Tongue (tissue), 2 donors: Measurements from ENCODE around the gene VWA5B1. TPM values are rescaled to one million over a fixed set of nuclear protein-coding genes. Genes with fewer than 3 reads are reported as not detected.

Experiments used
- DNase-seq: peaks from one replicate; pipeline ENCODE4 v3.0.0-alpha.2; 2015
- total RNA-seq: library from RNA; depleted of rRNA; stranded (reverse); fragments of >200 nt; gene quantifications from one replicate; pipeline ENCODE4 v1.2.3, GENCODE V29; 2014

The VWA5B1 gene
- total RNA-seq, 1 donor from 2014 or later: 0.31 TPM

DNA sequence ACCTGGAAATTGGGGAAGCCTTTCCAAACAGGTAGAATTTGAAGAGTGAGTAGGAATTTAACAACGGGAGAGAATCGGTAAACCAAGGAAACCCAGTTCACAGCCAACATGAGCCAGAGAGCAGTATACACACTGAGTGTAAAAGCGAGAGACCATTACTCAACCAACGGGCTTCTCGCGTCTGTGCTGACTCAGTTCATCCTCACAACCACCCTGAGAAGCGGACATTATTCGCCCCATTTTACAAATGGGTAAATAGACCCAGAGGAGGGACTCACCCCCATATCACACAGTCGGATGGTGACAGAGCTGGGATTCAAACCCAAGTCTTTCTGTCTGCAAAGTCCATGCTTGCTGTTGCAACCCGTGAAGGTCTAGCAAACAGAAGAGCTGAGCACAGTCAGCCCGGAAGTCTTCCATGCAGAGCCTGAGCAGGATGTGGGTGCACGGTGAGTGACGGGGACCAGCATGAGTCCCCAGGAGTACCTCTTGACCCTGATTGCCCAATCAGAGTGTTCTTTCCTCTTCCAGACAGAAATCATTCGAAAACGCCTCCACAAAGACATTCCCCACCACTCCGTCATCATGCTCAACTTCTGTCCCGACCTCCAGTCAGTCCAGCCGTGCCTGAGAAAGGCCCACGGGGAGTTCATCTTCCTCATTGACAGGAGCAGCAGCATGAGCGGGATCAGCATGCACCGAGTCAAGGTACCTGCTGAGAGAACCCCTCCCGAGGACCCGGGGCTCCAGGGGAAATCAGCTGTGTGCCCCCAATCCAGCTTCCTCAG is 32.3 kb downstream of the VWA5B1 start:
- DNase-seq: no peak

- DNase-seq: no peak
Observed at GRCh38 chr1:20323613-20323920, 32.9 kb downstream of the VWA5B1 start.

- no peak for DNase-seq
Observed at GRCh38 chr1:20324704-20325406, 34.2 kb downstream of the VWA5B1 start.

GRCh38 chr1:20325407-20325843 is 34.8 kb downstream of the VWA5B1 start:
- no peak for DNase-seq

DNA sequence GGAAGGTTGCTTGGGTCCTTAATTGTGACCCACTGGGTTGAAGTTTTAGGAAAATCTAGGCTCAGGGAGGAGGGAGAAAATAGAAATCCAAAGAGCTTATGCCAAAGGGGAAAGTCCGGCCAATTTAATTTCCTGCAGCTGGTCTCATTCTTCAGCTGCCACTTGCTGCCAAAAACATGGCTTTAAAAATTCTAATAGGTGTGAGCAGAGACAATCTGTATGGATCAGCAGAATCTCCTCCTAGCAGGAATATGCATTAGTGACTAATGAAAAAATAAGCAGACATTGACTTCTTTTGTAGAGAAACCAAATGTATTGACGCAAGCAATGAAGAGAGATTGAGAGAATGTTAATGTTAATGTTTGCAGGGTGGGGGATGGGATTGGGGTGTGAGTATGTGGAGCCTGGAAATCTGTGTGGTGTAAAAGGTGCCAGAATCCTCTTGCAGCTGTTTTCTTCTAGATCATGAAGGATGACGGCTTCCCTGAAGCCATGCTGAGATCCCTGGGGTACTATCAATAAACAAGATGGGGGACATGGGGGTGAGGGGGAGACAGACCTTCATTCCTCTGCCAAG is 35.3 kb downstream of the VWA5B1 start:
- DNase-seq: peak; percentile 88

GRCh38 chr1:20327467-20327866 is 36.8 kb downstream of the VWA5B1 start:
- DNase-seq: no peak

DNA sequence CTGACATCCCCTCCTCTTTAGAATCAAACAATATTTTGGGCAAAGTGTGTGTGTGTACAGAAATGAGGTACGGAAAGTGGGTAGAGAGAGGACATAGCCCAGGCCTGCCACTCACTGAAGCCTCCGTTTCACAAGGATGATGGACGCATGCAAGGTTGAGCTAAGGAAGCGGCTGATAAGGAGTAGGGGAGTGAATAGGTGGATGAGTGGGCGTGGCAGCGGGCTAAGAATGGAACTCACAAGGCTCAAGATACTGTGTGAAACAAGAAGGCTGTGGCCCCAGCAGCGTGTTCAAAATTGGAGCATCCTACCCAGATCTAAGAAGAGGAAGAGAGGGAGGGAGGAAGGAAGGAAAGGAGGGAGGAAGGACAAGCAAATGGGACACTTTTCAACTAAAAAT is 37.5 kb downstream of the VWA5B1 start:
- DNase-seq: no peak

- no peak for DNase-seq
Observed at GRCh38 chr1:20329793-20330542, 39.3 kb downstream of the VWA5B1 start.

- DNase-seq: no peak
Observed at GRCh38 chr1:20334103-20334502, 43.4 kb downstream of the VWA5B1 start.

- no peak for DNase-seq
Observed at GRCh38 chr1:20336105-20336605, 45.5 kb downstream of the VWA5B1 start.

GRCh38 chr1:20337581-20337980 is 46.9 kb downstream of the VWA5B1 start:
- DNase-seq: no peak

GRCh38 chr1:20339811-20340457 is 49.3 kb downstream of the VWA5B1 start:
- no peak for DNase-seq

DNA sequence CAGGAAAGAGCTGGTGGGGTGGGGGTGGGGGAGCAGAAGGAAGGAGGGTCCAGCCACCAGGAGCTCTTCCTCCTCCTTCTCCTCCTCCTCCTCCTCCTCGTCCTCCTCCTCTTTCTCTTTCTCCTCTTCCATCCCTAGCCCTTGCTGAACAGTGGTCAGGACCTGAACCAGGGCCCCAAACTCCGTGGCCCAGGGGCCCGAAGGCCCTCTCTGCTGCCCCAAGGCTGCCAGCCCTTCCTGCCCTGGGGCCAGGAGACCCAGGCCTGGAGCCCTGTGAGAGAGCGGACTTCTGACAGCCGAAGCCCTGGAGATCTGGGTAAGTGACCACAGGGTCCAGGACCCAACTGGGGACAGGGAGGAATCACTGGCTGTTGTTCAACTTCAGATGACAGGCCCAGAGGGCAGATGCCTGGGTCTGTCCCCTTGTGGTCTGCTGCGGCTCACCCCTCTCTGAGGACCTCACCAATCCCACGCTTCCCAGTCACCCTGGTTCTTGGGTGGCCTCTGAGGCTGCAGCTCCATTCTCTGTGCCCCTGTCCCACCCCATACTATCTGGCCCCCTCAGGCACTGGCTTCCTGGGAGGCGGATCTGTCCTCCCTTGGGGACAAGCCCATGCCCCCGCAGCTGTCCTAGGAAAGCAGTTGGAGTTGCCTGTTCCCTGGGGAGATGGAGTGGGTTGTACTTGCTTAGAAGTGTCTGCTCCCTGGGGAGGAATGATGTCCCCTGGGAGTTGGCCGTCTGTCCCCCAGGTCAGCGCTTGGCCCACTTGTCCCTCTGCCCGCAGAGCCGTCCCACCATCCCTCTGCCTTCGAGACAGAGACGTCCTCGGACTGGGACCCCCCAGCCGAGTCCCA is 51.8 kb downstream of the VWA5B1 start:
- no peak for DNase-seq

DNA sequence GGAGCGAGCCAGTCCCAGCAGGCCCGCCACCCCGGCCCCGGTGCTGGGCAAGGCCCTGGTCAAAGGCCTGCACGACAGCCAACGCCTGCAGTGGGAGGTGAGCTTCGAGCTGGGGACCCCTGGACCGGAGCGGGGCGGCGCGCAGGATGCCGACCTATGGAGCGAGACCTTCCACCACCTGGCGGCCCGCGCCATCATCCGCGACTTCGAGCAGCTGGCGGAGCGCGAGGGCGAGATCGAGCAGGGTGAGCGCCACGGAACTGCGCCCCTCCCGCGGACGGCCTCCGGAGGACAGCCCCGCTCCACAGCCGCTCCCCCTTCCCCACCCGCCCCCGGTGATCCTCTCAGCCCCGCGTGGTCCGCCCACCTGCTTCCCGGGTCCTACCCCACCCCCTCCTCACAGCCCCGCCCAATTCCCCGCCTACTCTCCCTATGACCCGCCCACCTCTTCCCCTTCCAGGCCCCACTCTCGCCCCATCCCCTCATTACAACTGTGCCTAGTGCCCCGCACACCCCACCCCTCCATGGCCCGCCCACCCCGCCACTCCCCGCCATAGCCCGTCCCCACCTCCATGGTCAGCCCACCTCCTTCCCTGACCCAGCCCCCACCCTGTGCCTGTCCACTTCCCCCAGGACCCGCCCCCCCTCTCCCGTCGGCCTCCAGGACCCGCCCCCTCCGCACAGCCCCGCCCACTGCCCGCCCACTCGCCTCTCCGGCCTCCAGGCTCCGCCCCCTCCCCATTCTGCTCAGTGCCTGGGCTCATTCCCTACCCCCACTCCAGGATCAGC is 52.7 kb downstream of the VWA5B1 start:
- peak; percentile 49 for DNase-seq

GRCh38 chr1:20343938-20344302 is 53.2 kb downstream of the VWA5B1 start:
- no peak for DNase-seq

GRCh38 chr1:20344738-20345137 is 54.1 kb downstream of the VWA5B1 start:
- DNase-seq: no peak

GRCh38 chr1:20345419-20345818 is 54.7 kb downstream of the VWA5B1 start:
- DNase-seq: no peak

DNA sequence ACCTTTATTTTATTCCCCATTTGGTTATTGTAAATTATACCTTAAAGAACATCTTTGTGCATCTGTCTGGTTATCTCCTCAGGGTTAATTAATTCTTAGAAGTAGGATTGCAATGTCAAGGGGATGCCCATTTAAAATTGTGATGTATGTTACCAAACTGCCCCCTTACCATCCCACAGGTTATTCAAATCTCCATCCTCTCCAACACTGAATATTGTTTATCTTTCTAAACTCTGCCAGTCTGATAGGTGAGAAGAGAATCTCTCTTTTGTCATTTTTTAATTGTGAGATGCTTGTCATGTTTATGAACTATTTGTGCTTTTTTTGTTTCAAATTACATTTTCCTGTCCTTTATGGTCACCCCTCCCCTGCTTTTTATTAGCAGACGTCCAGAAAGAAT is 55.8 kb downstream of the VWA5B1 start:
- DNase-seq: no peak

GRCh38 chr1:20347699-20348098 is 57.0 kb downstream of the VWA5B1 start:
- no peak for DNase-seq

- DNase-seq: no peak
Observed at GRCh38 chr1:20348326-20348915, 57.7 kb downstream of the VWA5B1 start.
